ENCODE data around the gene ARSB. TPM values are rescaled to one million over a fixed set of nuclear protein-coding genes. Genes with fewer than 3 reads are reported as not detected.

ARSB gene
- total RNA-seq, 1 experiment from 2014 or later = 11.4 TPM

DNA sequence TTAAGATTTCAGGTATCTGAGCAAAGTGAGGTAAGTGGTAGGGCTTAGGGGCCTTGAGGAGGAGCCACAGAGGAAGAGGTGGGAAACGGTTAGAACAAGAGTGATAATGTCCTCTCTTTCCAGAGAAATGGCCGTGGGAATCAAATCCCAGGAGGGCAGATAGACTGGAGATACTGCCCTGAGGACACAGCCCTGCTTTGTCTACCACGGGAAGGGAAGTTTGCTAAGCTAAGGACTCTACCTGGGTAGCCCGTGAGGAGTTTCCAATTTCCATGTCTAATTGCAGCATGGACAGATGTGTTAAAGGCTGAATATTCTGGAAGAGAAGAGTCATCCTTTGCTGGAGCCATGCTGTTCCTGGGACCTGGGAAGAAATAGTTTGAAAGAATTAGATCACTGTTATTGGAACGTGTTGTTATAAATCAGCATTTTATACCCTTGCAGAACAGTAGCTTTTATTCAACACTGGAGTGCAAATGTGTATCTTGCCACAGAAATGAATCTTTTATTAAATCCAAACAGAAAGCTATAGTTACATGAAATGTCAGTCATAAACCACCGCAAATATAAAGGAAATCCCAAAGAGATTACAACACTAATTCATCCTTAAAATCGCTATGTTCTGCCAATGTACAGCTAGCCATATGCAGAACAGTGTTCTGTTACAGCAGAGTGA, 203.4 kb downstream of the ARSB start:
- H3T11ph ChIP-seq (ENCODE audit: low read length) = no peak overlapping the region
- TF ChIP-seq CTCF (conservative IDR thresholded peaks at IDR 0.05) = no peak
- no CpG with 5 or more reads among the region's 7 CpGs for WGBS (ENCODE audit: extremely low coverage, insufficient read length, low lambda C conversion rate)
- H3K23ac ChIP-seq (ENCODE audit: insufficient read length, low read depth, low read length) = no peak overlapping the region
- H3K27ac ChIP-seq (ENCODE audit: insufficient read length, low read depth, low read length) = no peak overlapping the region
- H2BK20ac ChIP-seq (ENCODE audit: low read depth, low read length, poor library complexity, severe bottlenecking) = no peak overlapping the region
- H4K91ac ChIP-seq (ENCODE audit: insufficient read length, low read depth, low read length) = no peak overlapping the region
- no peak overlapping the region for H3K9ac ChIP-seq (ENCODE audit: extremely low read depth, insufficient read length, low read length)
- no peak overlapping the region for H3K18ac ChIP-seq (ENCODE audit: insufficient read length, low read depth, low read length)
- H3K4ac ChIP-seq (ENCODE audit: low read depth, low read length) = no peak overlapping the region
- no peaks in the 10 kb centered on the region for H3K36me3 Mint-ChIP-seq (ENCODE audit: insufficient read depth in 1 of 3, low read depth in 3 of 3)
- 0 out of 7 replicates have a peak overlapping the region, but pooled peaks of 1 of the 3 experiments have one; percentile 15 for H3K27ac Mint-ChIP-seq
- H3K56ac ChIP-seq (ENCODE audit: insufficient read length, low read depth, low read length) = no peak overlapping the region
- H4K20me1 ChIP-seq (ENCODE audit: control insufficient read depth, insufficient read depth, insufficient read length) = no peaks in the 10 kb centered on the region
- H4K5ac ChIP-seq (ENCODE audit: insufficient read length, low read depth, low read length) = no peak overlapping the region
- no peaks in the 10 kb centered on the region for H3K27me3 ChIP-seq (ENCODE audit: insufficient read depth, low read length)
- no peaks in the 10 kb centered on the region for H3K79me2 ChIP-seq (ENCODE audit: insufficient read depth, low read length)
- no peak overlapping the region for H2BK5ac ChIP-seq (ENCODE audit: insufficient read length, low read length)
- H2AFZ ChIP-seq (ENCODE audit: low read length) = no peak overlapping the region
- peaks cover 9 to 10% of the 10 kb centered on the region in 2 experiments for H3K4me1 Mint-ChIP-seq
- no peaks in the 10 kb centered on the region for H3K9me3 Mint-ChIP-seq
- no peaks in the 10 kb centered on the region for H3K23me2 ChIP-seq (ENCODE audit: insufficient read length, low read depth, low read length, poor library complexity, severe bottlenecking)
- no peak overlapping the region for H4K8ac ChIP-seq (replicated peaks; ENCODE audit: insufficient read length, low read depth, low read length)
- H3K4me2 ChIP-seq (ENCODE audit: insufficient read depth, insufficient read length, low read length) = no peak overlapping the region
- H3K4me1 ChIP-seq (ENCODE audit: insufficient read depth, low read length) = no peaks in the 10 kb centered on the region
- H3K14ac ChIP-seq (ENCODE audit: insufficient read depth, low read length) = no peak overlapping the region
- H2BK120ac ChIP-seq (ENCODE audit: low read depth, low read length, poor library complexity, severe bottlenecking) = no peak overlapping the region
- no peak overlapping the region for H2AK5ac ChIP-seq (ENCODE audit: insufficient read length, low read length)
- no peaks in the 10 kb centered on the region for H3K27me3 Mint-ChIP-seq (ENCODE audit: low read depth)
- no peak overlapping the region for H3K4me3 Mint-ChIP-seq
- no peak overlapping the region for H2BK12ac ChIP-seq (ENCODE audit: insufficient read length, low read depth, low read length)
- H3K79me1 ChIP-seq (ENCODE audit: insufficient read depth, low read depth, low read length, poor library complexity, severe bottlenecking) = no peaks in the 10 kb centered on the region
- no peak overlapping the region for H2BK15ac ChIP-seq (ENCODE audit: low read depth, low read length)
- DNase-seq = no peak
- no peaks in the 10 kb centered on the region for H3K9me3 ChIP-seq (ENCODE audit: control insufficient read depth, low read depth, low read length)

Data from H9 (cell line).